Measurements from ENCODE around the gene CHRNA1. TPM values are rescaled to one million over a fixed set of nuclear protein-coding genes. Genes with fewer than 3 reads are reported as not detected.

Gene CHRNA1
- polyA plus RNA-seq, 1 experiment: not detected

Other genes with a start within 250 kb of the CHRNA1 start
- 27.1 and 34.9 TPM in 2 replicates for gene WIPF1, start 166.7 kb downstream of the CHRNA1 start, polyA plus RNA-seq (2011; rRNA removed)
- 93.0 and 167 TPM in 2 replicates for gene CHN1, start 240.9 kb upstream of the CHRNA1 start, polyA plus RNA-seq (2011; rRNA removed)